CD4-positive, alpha-beta T cell treated with Interleukin-15 for 1 hour (primary cell): Measurements from ENCODE around the gene FRS2.
"Not testable (repeated sequence)": the region's sequence is repeated elsewhere in the genome, so short reads cannot be mapped to it uniquely, and the experiment has no call there.

ENCODE experiments used
- DNase-seq: peaks from one replicate; pipeline ENCODE4 v3.0.0-alpha.2; 2020

Gene FRS2, protein sequence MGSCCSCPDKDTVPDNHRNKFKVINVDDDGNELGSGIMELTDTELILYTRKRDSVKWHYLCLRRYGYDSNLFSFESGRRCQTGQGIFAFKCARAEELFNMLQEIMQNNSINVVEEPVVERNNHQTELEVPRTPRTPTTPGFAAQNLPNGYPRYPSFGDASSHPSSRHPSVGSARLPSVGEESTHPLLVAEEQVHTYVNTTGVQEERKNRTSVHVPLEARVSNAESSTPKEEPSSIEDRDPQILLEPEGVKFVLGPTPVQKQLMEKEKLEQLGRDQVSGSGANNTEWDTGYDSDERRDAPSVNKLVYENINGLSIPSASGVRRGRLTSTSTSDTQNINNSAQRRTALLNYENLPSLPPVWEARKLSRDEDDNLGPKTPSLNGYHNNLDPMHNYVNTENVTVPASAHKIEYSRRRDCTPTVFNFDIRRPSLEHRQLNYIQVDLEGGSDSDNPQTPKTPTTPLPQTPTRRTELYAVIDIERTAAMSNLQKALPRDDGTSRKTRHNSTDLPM

DNA sequence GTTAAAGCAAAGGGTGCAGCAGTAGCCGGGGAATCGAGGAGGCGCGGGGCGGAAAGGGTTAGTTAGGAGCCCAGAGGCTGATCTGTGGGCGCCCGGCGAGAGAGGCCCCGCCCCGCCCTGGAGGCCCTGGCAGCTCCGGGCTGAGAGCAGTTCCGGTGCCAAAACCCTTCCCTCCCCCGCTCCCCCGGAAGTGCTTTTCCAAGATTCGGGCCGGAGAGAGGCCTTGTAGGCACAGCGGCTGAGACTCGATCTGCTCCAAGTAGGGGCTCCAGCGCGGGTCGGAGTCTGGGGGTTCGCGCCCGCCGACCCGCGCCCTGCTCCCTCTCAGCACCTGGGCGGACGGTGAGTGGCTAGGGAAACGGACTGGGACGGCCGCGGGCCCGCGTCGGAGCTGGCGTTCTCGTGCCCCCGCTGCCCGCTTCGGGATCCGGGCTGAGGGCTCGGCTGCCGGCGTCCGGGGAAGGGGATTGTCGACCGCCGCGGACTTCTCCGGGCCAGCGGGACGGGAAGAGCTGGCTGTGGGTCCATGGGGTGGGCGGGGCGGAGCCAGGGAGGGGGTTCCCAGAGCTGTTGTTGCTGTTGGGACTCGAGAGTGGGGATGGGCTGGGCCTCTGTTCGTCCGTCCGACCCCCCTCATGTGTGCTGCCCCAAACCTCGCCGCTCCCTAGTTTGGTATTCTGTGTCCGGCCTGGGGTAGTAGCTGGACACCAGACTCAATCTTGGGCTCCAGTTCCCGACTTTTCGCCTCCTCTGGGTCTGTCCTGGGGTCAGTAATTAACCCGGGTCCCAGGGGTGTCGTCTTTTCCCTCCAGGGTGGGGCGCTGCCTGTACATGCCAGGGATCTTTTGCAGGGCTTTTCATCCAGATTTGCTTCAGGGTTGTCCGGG is at the start of gene FRS2:
Gene FRS2, plus strand, starts transcription at position 200 of the 887 bp plus-strand sequence. CDS start 98,643 bp downstream, outside the sequence.
- DNase-seq, result peak; percentile 81

DNA sequence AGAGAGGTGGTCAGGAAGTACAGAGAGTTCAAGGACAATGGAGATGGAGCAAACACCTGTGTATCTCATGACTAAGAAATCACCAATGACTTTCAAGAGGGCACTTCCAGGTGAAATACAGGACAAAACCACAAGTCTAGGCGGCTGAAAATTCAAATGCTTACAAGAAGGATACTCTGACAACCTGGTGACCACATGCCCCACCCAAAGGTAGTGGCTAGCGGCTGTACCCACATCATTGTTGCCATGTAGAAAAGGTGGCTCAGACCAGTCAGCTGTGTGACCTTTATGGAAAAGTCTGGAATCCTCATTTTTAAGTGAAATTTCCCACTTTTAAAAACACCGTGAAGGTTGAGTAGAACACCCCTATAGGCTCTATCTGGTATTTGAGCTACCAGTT is 48.6 kb upstream of the FRS2 start:
- no peak for DNase-seq

DNA sequence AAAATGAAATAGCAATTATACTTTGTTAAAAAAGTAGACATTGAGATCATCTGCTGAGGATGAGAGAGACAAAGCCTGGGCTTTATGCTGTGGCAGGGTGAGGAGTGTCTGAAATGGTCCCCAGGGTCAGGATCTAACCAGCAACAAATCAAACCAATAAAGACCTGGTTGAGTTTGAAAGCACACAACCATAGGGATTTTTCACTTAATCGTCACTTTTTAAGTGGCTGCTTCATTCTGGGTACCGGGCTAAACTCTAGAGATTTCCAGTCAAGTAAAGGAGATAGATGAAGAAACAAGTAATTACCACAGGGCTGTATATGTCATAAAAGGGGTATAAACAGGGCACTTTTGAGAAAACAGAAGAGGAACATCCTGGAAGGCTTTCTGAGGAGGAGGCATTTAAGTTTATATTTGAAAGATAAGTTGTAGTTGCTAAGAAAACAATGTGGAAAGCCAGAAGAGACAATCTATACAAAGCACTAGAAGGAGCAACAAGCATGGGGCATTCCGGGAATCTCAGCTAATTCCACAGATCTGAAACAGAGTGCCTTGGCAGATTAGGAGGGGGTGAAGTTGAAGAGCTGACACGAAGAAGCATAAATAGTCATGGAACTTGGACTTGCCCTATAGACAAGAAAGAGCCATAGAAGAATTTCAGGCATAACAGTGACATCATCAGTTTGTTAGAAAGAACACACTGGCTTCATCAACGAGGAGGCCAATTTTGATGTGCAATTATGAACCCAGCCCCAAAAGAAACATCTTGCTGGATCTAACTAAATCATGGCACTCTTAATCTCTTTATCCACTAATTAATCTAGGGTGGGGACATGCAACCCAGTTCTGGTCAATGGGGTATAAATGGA is 46.9 kb upstream of the FRS2 start:
- no peak for DNase-seq

DNA sequence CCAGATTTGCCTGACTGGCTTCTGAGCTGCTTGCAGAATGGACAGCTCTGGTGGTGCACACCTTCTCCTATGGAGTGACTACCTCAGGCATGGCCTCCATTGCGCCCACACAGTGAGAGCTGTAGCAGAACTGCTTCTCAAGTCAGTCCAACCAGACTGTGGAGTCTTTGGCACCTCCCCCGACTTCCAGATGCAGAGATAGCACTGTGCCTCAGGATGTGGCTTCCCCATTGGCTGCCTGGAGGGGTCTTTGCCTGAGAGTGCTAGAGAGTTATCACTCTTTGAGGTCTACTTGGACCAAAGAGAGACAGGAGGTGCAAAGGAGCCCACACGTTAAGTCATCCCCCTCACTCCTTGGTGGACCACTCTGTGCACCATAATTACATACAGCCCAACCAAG is 44.8 kb upstream of the FRS2 start:
- DNase-seq, result no peak

DNA sequence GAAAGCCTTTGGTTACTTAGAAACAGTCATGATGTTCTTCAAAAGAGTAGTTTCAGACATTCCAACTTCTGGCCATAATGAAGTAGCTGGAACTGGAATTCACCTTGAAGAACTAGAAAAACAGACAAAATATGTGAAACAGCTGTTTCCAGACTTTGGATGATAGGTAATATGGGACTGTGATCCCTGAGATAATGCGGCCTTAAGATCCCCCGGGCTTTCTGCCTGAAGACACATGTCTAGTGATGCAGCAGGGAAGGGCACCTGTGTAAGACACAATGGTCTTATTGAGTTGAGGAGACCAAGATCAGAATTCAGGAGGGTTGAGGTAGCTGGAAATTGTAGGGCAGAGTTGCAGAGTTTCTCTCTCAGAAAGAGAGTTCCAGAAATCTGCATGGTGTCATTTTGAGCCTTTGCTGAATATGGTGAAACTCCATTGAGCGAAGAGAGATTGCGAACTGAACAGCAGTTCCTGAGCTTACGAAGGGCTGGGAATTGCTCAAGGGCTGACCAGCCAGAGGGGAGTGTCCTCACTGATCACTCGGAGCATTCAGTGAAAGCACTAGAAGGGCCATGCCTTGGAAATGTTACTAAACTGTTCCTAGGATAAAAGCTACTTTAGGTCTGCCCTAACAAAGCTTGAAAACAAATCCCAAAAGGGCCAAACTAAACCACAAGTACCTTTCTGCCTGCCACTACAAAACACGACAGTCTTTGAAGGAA is 41.7 kb upstream of the FRS2 start:
- no peak for DNase-seq

GRCh38 chr12:69430942-69431590 is 39.1 kb upstream of the FRS2 start:
- no peak for DNase-seq

- DNase-seq, result no peak
These were observed 38.5 kb upstream of the FRS2 start for GRCh38 chr12:69431591-69432222.

- no peak for DNase-seq
These were observed 36.5 kb upstream of the FRS2 start for GRCh38 chr12:69433653-69434052.

- no peak for DNase-seq
These were observed 34.5 kb upstream of the FRS2 start for GRCh38 chr12:69435644-69436043.

DNA sequence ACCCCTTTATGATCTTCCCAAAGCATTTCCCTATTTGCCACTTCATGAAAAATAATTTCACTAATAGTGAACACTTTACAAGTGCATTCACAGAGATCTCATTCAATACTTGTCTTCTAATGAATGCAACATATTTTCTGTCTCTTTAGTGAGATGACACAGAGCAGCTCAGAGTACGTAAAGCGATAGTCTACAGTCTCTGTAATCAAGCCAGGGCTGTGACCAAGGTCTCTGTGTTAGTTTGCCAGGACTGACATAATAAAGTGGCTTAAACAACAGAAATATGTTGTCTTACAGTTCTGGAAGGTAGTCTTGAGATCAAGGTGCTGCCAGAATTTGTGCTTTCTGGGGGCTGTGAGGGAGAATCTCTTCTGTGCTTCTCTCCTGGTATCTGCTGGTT is 33.1 kb upstream of the FRS2 start:
- DNase-seq, result no peak

DNA sequence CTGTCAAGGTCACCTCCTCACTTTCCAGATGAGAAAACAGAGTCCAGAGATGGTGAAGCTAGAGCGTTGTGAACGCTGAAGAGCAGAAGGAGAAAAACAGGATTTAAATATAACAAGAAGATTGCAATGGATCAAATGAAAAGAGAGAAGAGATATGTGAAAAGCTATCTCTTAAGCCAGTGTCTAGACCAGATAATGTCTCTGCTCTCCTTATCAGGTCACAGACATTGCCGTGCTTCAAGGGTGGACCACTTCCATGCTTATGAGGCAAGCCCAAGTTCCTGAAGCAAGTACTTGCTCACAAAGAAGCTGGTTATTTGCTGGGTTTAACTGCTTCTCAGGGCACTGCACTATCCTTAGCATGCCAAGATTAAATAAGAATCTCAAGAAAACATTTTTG is 31.6 kb upstream of the FRS2 start:
- DNase-seq, result no peak

- DNase-seq, result no peak
These were observed 30.2 kb upstream of the FRS2 start for GRCh38 chr12:69440016-69440415.

GRCh38 chr12:69440886-69441285 is 29.3 kb upstream of the FRS2 start:
- DNase-seq, result no peak

DNA sequence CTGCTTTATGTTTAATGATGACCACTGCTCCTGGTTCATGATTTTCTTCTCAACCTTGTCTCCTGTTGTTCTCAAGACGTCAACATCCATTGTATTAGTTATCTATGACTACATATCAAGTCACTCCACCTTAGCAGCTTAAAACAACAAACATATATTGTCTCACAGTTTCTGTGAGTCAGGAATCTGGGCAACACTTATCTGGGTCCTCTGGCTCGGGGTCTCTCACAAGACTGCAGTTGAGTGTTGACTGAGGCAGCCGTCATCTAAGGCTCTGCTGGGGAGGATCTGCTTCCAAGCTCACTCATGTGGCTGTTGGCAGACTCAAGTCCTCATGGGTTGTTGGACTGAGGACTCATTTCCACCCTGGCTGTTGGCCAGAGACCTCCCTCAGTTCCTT is 27.3 kb upstream of the FRS2 start:
- no peak for DNase-seq

DNA sequence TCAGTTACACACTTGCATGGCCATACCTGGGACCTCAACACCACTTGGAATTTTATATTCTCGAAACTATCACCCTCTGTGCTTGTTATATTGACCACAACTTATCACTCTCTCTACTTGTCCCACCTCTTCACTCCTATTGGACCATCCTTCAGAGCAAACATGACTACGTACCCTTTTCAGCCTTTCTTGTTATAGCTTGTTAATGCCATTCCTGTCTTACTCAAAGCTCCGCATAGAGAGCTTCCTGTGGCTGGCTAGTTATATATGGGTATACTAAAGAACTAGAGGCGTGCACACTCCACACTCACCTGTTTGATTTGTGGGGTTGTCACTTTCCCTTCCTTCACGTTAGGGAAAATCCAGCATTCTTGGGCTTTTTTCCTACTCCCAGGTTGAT is 26.3 kb upstream of the FRS2 start:
- DNase-seq, result no peak

GRCh38 chr12:69447892-69448291 is 22.3 kb upstream of the FRS2 start:
- no peak for DNase-seq

DNA sequence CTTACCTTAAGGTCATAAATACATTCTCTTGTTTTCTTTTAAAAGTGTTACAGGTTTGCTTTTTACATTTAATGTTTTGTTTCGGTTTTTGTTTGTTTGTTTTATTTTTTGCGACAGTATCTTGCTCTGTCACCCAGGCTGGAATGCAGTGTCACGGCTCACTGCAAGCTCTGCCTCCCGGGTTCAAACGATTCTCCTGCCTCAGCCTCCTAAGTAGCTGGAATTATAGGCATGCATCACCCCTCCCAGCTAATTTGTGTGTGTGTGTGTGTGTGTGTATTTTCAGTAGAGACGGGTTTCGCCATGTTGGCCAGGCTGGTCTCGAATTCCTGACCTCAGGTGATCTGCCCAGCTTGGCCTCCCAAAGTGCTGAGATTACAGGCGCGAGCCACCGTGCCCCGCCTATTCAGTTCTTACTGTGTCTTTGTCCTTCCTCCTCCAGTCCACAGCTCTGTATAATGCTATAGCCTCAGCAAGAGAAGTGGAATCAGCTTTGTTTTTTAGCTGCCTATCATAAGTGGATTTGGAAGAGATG is 17.5 kb upstream of the FRS2 start:
- DNase-seq, result not testable (repeated sequence)

DNA sequence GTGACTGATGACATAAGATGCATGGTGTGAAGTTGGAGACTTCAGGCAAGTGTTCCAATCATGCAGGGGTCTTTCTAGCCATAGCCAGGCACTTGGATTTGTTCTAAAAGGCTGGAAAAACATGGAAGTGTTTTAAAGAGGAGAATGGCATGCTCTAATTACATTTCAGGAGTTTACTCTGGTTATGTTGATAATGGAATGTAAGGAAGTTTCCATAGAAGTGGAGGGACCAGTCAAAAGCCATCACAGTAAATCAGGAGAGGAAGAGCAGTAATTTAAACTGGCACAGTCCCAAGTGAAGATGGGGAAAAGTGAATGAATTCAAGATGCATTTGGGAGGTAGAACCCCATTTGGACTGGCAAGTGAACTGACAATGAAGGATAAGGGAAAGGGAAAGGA is 13.9 kb upstream of the FRS2 start:
- no peak for DNase-seq

- no peak for DNase-seq
These were observed 12.8 kb upstream of the FRS2 start for GRCh38 chr12:69457433-69457832.

DNA sequence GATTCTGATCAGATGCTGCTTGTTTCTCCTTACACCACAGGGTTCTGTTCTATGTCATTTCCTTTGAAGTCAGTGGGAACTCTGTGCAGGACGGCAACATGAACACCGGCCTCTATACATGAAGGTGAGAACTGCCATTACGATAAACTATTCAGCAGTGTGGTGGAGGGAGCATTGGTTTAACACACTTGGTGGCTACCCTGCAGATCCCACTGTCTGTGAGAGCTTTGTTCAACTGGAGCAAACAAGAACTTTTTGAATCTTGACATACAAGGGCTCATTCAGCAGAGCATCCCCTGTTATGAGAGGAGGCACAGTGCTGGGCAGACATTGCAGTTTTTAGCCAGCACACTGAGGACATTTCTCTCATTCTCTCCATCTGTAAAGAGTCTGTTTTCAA is 10.7 kb upstream of the FRS2 start:
- no peak for DNase-seq

DNA sequence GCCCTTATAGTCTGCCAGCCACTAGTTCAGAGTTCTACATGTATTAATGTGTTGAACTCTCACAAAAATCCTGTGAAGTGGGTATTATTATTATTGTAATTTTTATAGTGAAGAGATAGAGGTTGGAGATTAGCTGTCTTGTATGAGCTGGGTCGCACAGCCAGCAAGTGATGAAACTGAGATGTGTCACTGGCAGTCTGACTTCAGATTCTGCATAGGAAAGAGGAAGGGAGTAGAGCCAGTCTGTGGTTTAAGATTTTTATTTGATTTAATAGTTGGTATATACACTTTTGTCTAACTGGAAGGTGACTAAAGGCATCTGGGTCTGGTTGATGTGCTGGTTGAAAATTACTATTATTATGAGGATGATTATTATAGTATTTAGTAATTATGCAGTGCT is 5.8 kb upstream of the FRS2 start:
- no peak for DNase-seq
